Measurements from ENCODE around the gene NACC2.

NACC2 gene

GRCh38 chr9:136141682-136142413 is 46.8 kb upstream of the NACC2 start:
- Histone ChIP-seq H3K4me2 (ENCODE audit: low read length) (no peak overlapping the region), H3K79me2 (ENCODE audit: control insufficient read depth, low read length) (no peaks in the 10 kb centered on the region), H3K27ac (ENCODE audit: low read depth, low read length) (no peak overlapping the region), H3K4me3 (ENCODE audit: low read length) (no peak overlapping the region), H4K20me1 (ENCODE audit: control insufficient read depth, insufficient read depth, low read depth, low read length) (0 out of 2 replicates have a peak, but pooled peaks cover 3% of the 10 kb centered on the region), H3K27me3 (ENCODE audit: control insufficient read depth, low read length) (no peaks in the 10 kb centered on the region), H3K36me3 (ENCODE audit: control insufficient read depth, low read length) (no peaks in the 10 kb centered on the region), H3F3A (ENCODE audit: control insufficient read depth, insufficient read depth) (no peaks in the 10 kb centered on the region), H3K4me1 (ENCODE audit: control insufficient read depth, low read length) (no peaks in the 10 kb centered on the region), H3K9me3 (ENCODE audit: control insufficient read depth, insufficient read depth, low read length) (no peaks in the 10 kb centered on the region), H3K9me2 (replicated peaks; ENCODE audit: control insufficient read depth, low read length) (no peaks in the 10 kb centered on the region)
- TF ChIP-seq, protein P1, sequence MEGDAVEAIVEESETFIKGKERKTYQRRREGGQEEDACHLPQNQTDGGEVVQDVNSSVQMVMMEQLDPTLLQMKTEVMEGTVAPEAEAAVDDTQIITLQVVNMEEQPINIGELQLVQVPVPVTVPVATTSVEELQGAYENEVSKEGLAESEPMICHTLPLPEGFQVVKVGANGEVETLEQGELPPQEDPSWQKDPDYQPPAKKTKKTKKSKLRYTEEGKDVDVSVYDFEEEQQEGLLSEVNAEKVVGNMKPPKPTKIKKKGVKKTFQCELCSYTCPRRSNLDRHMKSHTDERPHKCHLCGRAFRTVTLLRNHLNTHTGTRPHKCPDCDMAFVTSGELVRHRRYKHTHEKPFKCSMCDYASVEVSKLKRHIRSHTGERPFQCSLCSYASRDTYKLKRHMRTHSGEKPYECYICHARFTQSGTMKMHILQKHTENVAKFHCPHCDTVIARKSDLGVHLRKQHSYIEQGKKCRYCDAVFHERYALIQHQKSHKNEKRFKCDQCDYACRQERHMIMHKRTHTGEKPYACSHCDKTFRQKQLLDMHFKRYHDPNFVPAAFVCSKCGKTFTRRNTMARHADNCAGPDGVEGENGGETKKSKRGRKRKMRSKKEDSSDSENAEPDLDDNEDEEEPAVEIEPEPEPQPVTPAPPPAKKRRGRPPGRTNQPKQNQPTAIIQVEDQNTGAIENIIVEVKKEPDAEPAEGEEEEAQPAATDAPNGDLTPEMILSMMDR (IDR thresholded peaks at IDR 0.05; ENCODE audit: low read depth, low read length, poor library complexity, severe bottlenecking) = no peak
- TF ChIP-seq EZH2phosphoT487 (IDR thresholded peaks at IDR 0.05; ENCODE audit: borderline replicate concordance, low read length) = no peak

GRCh38 chr9:136140966-136141365 is 45.9 kb upstream of the NACC2 start:
- Histone ChIP-seq H3K27me3 (ENCODE audit: control insufficient read depth, low read length) (no peaks in the 10 kb centered on the region), H3F3A (ENCODE audit: control insufficient read depth, insufficient read depth) (no peaks in the 10 kb centered on the region), H3K79me2 (ENCODE audit: control insufficient read depth, low read length) (no peaks in the 10 kb centered on the region), H3K36me3 (ENCODE audit: control insufficient read depth, low read length) (no peaks in the 10 kb centered on the region), H3K4me2 (ENCODE audit: low read length) (no peak overlapping the region), H3K27ac (ENCODE audit: low read depth, low read length) (no peak overlapping the region), H3K9me3 (ENCODE audit: control insufficient read depth, insufficient read depth, low read length) (no peaks in the 10 kb centered on the region), H3K4me3 (ENCODE audit: low read length) (no peak overlapping the region), H4K20me1 (ENCODE audit: control insufficient read depth, insufficient read depth, low read depth, low read length) (0 out of 2 replicates have a peak, but pooled peaks cover 3% of the 10 kb centered on the region), H3K4me1 (ENCODE audit: control insufficient read depth, low read length) (no peaks in the 10 kb centered on the region), H3K9me2 (replicated peaks; ENCODE audit: control insufficient read depth, low read length) (no peaks in the 10 kb centered on the region)
- TF ChIP-seq, protein P1 (IDR thresholded peaks at IDR 0.05; ENCODE audit: low read depth, low read length, poor library complexity, severe bottlenecking) = no peak
- TF ChIP-seq EZH2phosphoT487 (IDR thresholded peaks at IDR 0.05; ENCODE audit: borderline replicate concordance, low read length) = no peak

DNA sequence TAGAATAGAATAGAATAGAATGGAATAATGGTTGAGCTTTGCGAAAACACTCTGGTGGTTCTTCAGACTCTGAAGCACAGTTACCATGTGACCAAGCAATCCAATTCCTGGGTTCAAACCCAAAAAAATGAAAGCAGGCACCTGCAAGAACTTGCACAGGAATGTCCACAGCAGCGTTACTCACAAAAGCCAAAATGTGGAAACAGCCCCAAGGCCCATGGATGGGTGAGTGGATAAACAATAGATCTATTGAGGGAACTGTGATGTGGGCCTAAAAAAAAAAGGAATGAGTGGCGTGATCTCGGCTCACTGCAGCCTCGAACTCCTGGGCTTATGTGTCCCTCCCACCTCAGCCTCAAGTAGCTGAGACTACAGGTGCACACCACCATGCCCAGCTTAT is 45.0 kb upstream of the NACC2 start:
- no peak for TF ChIP-seq EZH2phosphoT487 (IDR thresholded peaks at IDR 0.05; ENCODE audit: borderline replicate concordance, low read length)
- TF ChIP-seq, protein P1 (IDR thresholded peaks at IDR 0.05; ENCODE audit: low read depth, low read length, poor library complexity, severe bottlenecking) = no peak
- H3K4me2 ChIP-seq (ENCODE audit: low read length) = no peak overlapping the region
- H3K4me3 ChIP-seq (ENCODE audit: low read length) = no peak overlapping the region
- H3K27ac ChIP-seq (ENCODE audit: low read depth, low read length) = no peak overlapping the region
- no peaks in the 10 kb centered on the region for H3K27me3 ChIP-seq (ENCODE audit: control insufficient read depth, low read length)
- H3K79me2 ChIP-seq (ENCODE audit: control insufficient read depth, low read length) = no peaks in the 10 kb centered on the region
- no peaks in the 10 kb centered on the region for H3F3A ChIP-seq (ENCODE audit: control insufficient read depth, insufficient read depth)
- no peaks in the 10 kb centered on the region for H3K36me3 ChIP-seq (ENCODE audit: control insufficient read depth, low read length)
- H3K9me3 ChIP-seq (ENCODE audit: control insufficient read depth, insufficient read depth, low read length) = no peaks in the 10 kb centered on the region
- no peaks in the 10 kb centered on the region for H3K9me2 ChIP-seq (replicated peaks; ENCODE audit: control insufficient read depth, low read length)
- no peaks in the 10 kb centered on the region for H3K4me1 ChIP-seq (ENCODE audit: control insufficient read depth, low read length)
- 0 out of 2 replicates have a peak, but pooled peaks cover 3% of the 10 kb centered on the region for H4K20me1 ChIP-seq (ENCODE audit: control insufficient read depth, insufficient read depth, low read depth, low read length)

Data from DOHH2 (cell line).